HCT116 (cell line): Measurements from ENCODE around the gene ABHD17B. TPM values are rescaled to one million over a fixed set of nuclear protein-coding genes. Genes with fewer than 3 reads are reported as not detected.

Experiments used
- ATAC-seq: fragments of 200-7000 bp; cut with Tn5 transposase; 2 replicates; pipeline ENCODE4 v1.9.1; 2020; ENCODE audit warnings: mild to moderate bottlenecking, moderate library complexity
- BruUV-seq: library from RNA; stranded (reverse); fragments of 400-500 nt; replicated peaks from 2 replicates; lab custom pipeline; 2021; lab: Mats Ljungman, UMichigan
- CTCF ChIA-PET: fragments of 300-600 bp; sonication (Branson Sonifier 250); formaldehyde crosslinking; loops from one replicate; lab custom pipeline; 2021; ENCODE audit warnings: antibody characterized with exemption; lab: Charles Lee
- POLR2A ChIA-PET: fragments of 300-600, 350-600 bp; sonication (Branson Sonifier 250); formaldehyde crosslinking; loops from one replicate; lab custom pipeline; 2021; ENCODE audit warnings: antibody characterized with exemption; lab: Charles Lee
- RAD21 ChIA-PET, 2 experiments: fragments of 300-600 bp; sonication (Branson Sonifier 250); formaldehyde crosslinking; loops; one replicate each; lab custom pipeline; 2023; ENCODE audit warnings: low total read pairs in 2 of 2; ENCODE audit not compliant: uncharacterized antibody in 2 of 2, unreplicated experiment in 2 of 2, low non-redundant PET in 1 of 2; lab: Charles Lee
- DNase-seq: peaks from one replicate; pipeline ENCODE4 v3.0.0-alpha.2; 2010; ENCODE audit warnings: low read depth, low spot score
- H2AFZ ChIP-seq: fragments of 200-600 bp; shearing (Covaris generic), sonication (generic); 2 replicates; pipeline ENCODE4 v1.6.1; 2017; ENCODE audit warnings: low read depth, mixed run types, mixed read lengths, antibody characterized with exemption, low read length; ENCODE audit not compliant: poor library complexity, severe bottlenecking
- H3K27ac ChIP-seq: 2 replicates; pipeline ENCODE4 v1.5.1; 2012; ENCODE audit warnings: low read depth, low read length
- H3K27me3 ChIP-seq: fragments of 200-600 bp; sonication (generic); 2 replicates; pipeline ENCODE4 v1.6.1; 2016; ENCODE audit warnings: mixed run types, low read length, mixed read lengths; ENCODE audit not compliant: insufficient read depth
- H3K36me3 ChIP-seq, 2 experiments: fragments of 200-500 bp in 1 of 2; fragments of 200-600 bp in 1 of 2; sonication (Bioruptor generic) in 1 of 2; sonication (generic) in 1 of 2; 2 replicates each; pipeline versions ENCODE4 v1.5.1 to v1.6.1; 2014 to 2016; ENCODE audit warnings: low read length in 2 of 2, inconsistent platforms in 1 of 2, mixed read lengths in 1 of 2, mixed run types in 1 of 2; ENCODE audit not compliant: insufficient read depth in 2 of 2, control insufficient read depth in 1 of 2
- H3K4me1 ChIP-seq, 2 experiments: fragments of 200-600 bp in 1 of 2; sonication (generic) in 1 of 2; 2 replicates each; pipeline versions ENCODE4 v1.5.1 to v1.6.1; 2012 to 2017; ENCODE audit warnings: low read length in 2 of 2, inconsistent platforms in 1 of 2, mild to moderate bottlenecking in 1 of 2, mixed read lengths in 1 of 2, mixed run types in 1 of 2, moderate library complexity in 1 of 2; ENCODE audit not compliant: insufficient read depth in 2 of 2, control insufficient read depth in 1 of 2
- H3K4me2 ChIP-seq: fragments of 200-600 bp; sonication (generic); 2 replicates; pipeline ENCODE4 v1.6.1; 2017; ENCODE audit warnings: mixed run types, low read length, mixed read lengths
- H3K4me3 ChIP-seq, 2 experiments: fragments of 200-600 bp in 1 of 2; sonication (generic) in 1 of 2; replicated peaks in 1 of 2; 2 replicates each; pipeline ENCODE4 v1.5.1; 2011 to 2016; ENCODE audit warnings: low read length in 2 of 2, control low read depth in 1 of 2, low read depth in 1 of 2, mild to moderate bottlenecking in 1 of 2, mixed read lengths in 1 of 2, mixed run types in 1 of 2
- H3K79me2 ChIP-seq: fragments of 200-600 bp; sonication (generic); 2 replicates; pipeline ENCODE4 v1.6.1; 2017; ENCODE audit warnings: mild to moderate bottlenecking, mixed run types, low read length, moderate library complexity, mixed read lengths; ENCODE audit not compliant: insufficient read depth
- H3K9ac ChIP-seq: fragments of 200-600 bp; sonication (generic); 2 replicates; pipeline ENCODE4 v1.6.1; 2016; ENCODE audit warnings: low read length, mixed read lengths
- H3K9me2 ChIP-seq: fragments of 200-600 bp; sonication (generic), shearing (Covaris generic); 2 replicates; pipeline ENCODE4 v1.6.1; 2017; ENCODE audit warnings: mixed run types, mild to moderate bottlenecking, moderate library complexity; ENCODE audit not compliant: insufficient read depth
- H3K9me3 ChIP-seq, 2 experiments: fragments of 200-500 bp in 1 of 2; fragments of 200-600 bp in 1 of 2; sonication (Bioruptor generic) in 1 of 2; sonication (generic) in 1 of 2; 2 replicates each; pipeline ENCODE4 v1.6.1; 2014 to 2017; ENCODE audit warnings: low read length in 2 of 2, mixed read lengths in 2 of 2, inconsistent platforms in 1 of 2, low read depth in 1 of 2, mild to moderate bottlenecking in 1 of 2, mixed run types in 1 of 2, moderate library complexity in 1 of 2; ENCODE audit not compliant: control insufficient read depth in 1 of 2, insufficient read depth in 1 of 2
- H4K20me1 ChIP-seq: fragments of 200-600 bp; sonication (generic), shearing (Covaris generic); 2 replicates; pipeline ENCODE4 v1.6.1; 2017; ENCODE audit warnings: mixed run types, mild to moderate bottlenecking, moderate library complexity; ENCODE audit not compliant: insufficient read depth
- EZH2 ChIP-seq: fragments of 200-600 bp; sonication (generic); IDR thresholded peaks from 2 replicates; pipeline ENCODE4 v1.6.1; 2017; ENCODE audit warnings: antibody characterized with exemption, mixed run types
- FOSL1 ChIP-seq: IDR thresholded peaks from 2 replicates; pipeline ENCODE4 v1.6.1; 2012; ENCODE audit warnings: low read depth
- JUND ChIP-seq: IDR thresholded peaks from 2 replicates; pipeline ENCODE4 v1.6.1; 2012
- RAD21 ChIP-seq: IDR thresholded peaks from 2 replicates; pipeline ENCODE4 v1.6.1; 2012; ENCODE audit warnings: low read depth, mild to moderate bottlenecking
- TCF7L2 ChIP-seq: IDR thresholded peaks from 2 replicates; pipeline ENCODE4 v1.7.0; 2011; ENCODE audit warnings: borderline replicate concordance, inconsistent platforms; ENCODE audit not compliant: insufficient read depth, insufficient read length; ENCODE audit errors: extremely low read depth
- ZFX ChIP-seq: fragments of 450-650 bp; IDR thresholded peaks from 2 replicates; pipeline ENCODE4 v1.6.1; 2017
- ZNF274 ChIP-seq: fragments of 200-500 bp; sonication (Bioruptor generic); IDR thresholded peaks from 2 replicates; pipeline ENCODE4 v1.6.1; 2014; ENCODE audit warnings: mild to moderate bottlenecking, low read depth, low read length, inconsistent platforms
- intact Hi-C: fragments of 100-400 bp; cut with micrococcal nuclease; formaldehyde crosslinking; loops from 2 replicates; pipeline ENCODE4 v1.10.0; 2022
- total RNA-seq: library from RNA; stranded (reverse); gene quantifications from one replicate; pipeline ENCODE4 v1.2.1, GENCODE V29; 2021; ENCODE audit not compliant: unreplicated experiment
- TF ChIP-seq, protein P1 (sequence below), 3 experiments: fragments of 200-600 bp in 1 of 3; sonication (generic) in 1 of 3; IDR thresholded peaks in 2 of 3; conservative IDR thresholded peaks in 1 of 3; 2 replicates each; pipeline ENCODE4 v1.5.1; 2012 to 2017; ENCODE audit warnings: low read depth in 2 of 3, low read length in 2 of 3, antibody characterized with exemption in 1 of 3, borderline replicate concordance in 1 of 3, control low read depth in 1 of 3, mild to moderate bottlenecking in 1 of 3, mixed read lengths in 1 of 3, mixed run types in 1 of 3, moderate library complexity in 1 of 3; ENCODE audit not compliant: insufficient read depth in 1 of 3
- TF ChIP-seq, protein P2 (sequence below): IDR thresholded peaks from 2 replicates; pipeline ENCODE4 v1.6.1; 2012
- TF ChIP-seq, protein P3 (sequence below): IDR thresholded peaks from 2 replicates; pipeline ENCODE4 v1.6.1; 2011; ENCODE audit warnings: mild to moderate bottlenecking, low read length, moderate library complexity; ENCODE audit not compliant: insufficient replicate concordance; ENCODE audit errors: extremely low read depth

The ABHD17B gene
- total RNA-seq, 1 experiment from 2014 or later: 17.0 TPM

DNA sequence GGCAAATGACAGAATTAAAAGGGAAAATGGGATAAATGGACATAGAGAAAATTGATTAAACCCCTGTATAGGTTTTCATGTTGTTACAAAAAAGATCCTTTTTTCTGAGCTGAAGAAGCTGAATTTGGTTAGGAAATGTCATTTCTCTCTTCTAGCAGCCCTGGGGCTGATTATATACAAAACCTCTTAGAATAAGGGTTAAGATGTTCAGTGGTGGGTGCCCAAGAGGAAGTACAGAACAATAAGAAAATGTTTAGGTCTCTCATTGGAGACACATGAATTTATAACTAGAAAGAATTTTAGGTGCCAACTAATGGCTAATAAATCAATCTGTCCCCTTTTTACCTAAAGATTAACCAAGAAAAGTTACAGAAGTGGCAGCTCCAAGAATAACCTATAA lies 14.2 kb downstream of the ABHD17B start (continued):
- TF ChIP-seq, protein P1, sequence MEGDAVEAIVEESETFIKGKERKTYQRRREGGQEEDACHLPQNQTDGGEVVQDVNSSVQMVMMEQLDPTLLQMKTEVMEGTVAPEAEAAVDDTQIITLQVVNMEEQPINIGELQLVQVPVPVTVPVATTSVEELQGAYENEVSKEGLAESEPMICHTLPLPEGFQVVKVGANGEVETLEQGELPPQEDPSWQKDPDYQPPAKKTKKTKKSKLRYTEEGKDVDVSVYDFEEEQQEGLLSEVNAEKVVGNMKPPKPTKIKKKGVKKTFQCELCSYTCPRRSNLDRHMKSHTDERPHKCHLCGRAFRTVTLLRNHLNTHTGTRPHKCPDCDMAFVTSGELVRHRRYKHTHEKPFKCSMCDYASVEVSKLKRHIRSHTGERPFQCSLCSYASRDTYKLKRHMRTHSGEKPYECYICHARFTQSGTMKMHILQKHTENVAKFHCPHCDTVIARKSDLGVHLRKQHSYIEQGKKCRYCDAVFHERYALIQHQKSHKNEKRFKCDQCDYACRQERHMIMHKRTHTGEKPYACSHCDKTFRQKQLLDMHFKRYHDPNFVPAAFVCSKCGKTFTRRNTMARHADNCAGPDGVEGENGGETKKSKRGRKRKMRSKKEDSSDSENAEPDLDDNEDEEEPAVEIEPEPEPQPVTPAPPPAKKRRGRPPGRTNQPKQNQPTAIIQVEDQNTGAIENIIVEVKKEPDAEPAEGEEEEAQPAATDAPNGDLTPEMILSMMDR (IDR thresholded peaks at IDR 0.05 in 2 of 3, conservative IDR thresholded peaks at IDR 0.05 in 1 of 3; ENCODE audit: borderline replicate concordance in 1 of 3, insufficient read depth in 1 of 3, low read depth in 2 of 3, low read length in 2 of 3): no peak
- no peak for TF ChIP-seq EZH2
- no peak for TF ChIP-seq ZFX
- TF ChIP-seq JUND: no peak
- TF ChIP-seq TCF7L2: no peak
- TF ChIP-seq RAD21: no peak

DNA sequence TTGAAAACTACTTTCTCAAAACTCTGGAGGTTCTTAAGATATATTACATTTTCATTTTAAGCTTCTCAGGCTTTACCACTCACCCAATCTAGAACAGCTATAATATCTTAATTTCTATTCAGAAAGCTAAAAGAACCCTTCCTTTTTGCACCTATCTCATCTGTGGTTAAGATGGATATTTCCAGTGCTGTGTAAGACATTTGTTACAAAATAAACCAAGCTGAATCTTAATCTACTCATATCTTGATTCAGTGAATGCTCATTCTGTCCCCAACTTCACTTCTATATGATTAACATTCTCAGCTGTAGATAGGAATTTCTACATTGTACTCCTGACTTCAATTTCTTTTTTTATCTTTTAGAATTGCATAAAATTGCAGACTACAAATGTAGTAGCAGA lies 15.0 kb downstream of the ABHD17B start:
- ChIA-PET CTCF (no interaction called here), POLR2A (interaction anchor here (3.0 kb wide), 1 partner anchor 15 kb away, joined by 10 read pairs; the partner anchor contains the start of genes ABHD17B and C9orf85), RAD21 (no interaction called here)
- H3K9me2 ChIP-seq: no peaks in the 10 kb centered on the region
- no peak overlapping the region for H3K4me2 ChIP-seq
- H3K9ac ChIP-seq: no peak overlapping the region
- no peaks in the 10 kb centered on the region for H3K4me1 ChIP-seq
- H2AFZ ChIP-seq: no peak overlapping the region
- no peaks in the 10 kb centered on the region for H3K9me3 ChIP-seq
- ATAC-seq: no peak
- TF ChIP-seq FOSL1 (no peak), ZNF274 (no peak), JUND (no peak)
- TF ChIP-seq, protein P2, sequence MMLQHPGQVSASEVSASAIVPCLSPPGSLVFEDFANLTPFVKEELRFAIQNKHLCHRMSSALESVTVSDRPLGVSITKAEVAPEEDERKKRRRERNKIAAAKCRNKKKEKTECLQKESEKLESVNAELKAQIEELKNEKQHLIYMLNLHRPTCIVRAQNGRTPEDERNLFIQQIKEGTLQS: no peak
- TF ChIP-seq, protein P3, sequence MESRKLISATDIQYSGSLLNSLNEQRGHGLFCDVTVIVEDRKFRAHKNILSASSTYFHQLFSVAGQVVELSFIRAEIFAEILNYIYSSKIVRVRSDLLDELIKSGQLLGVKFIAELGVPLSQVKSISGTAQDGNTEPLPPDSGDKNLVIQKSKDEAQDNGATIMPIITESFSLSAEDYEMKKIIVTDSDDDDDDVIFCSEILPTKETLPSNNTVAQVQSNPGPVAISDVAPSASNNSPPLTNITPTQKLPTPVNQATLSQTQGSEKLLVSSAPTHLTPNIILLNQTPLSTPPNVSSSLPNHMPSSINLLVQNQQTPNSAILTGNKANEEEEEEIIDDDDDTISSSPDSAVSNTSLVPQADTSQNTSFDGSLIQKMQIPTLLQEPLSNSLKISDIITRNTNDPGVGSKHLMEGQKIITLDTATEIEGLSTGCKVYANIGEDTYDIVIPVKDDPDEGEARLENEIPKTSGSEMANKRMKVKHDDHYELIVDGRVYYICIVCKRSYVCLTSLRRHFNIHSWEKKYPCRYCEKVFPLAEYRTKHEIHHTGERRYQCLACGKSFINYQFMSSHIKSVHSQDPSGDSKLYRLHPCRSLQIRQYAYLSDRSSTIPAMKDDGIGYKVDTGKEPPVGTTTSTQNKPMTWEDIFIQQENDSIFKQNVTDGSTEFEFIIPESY: no peak
- no peaks in the 10 kb centered on the region for H3K27me3 ChIP-seq
- no peak for DNase-seq
- H3K27ac ChIP-seq: no peak overlapping the region
- no TSS peak for BruUV-seq
- H3K36me3 ChIP-seq: no peaks in the 10 kb centered on the region
- H3K4me3 ChIP-seq: no peak overlapping the region
- intact Hi-C loops: no loop called here
- peaks cover 10% of the 10 kb centered on the region; the same call in 1 of the 2 replicates for H4K20me1 ChIP-seq
- peaks cover 90% of the 10 kb centered on the region for H3K79me2 ChIP-seq
